ENCODE results near the gene WRNIP1. TPM values are rescaled to one million over a fixed set of nuclear protein-coding genes. Genes with fewer than 3 reads are reported as not detected.

The WRNIP1 gene
- total and polyA plus RNA-seq, 9 of the 15 experiments (the other 6 are each of a cell fraction or from before 2014, with no cell fraction given), result 13.2 to 63.6 (median 48.6) TPM

DNA sequence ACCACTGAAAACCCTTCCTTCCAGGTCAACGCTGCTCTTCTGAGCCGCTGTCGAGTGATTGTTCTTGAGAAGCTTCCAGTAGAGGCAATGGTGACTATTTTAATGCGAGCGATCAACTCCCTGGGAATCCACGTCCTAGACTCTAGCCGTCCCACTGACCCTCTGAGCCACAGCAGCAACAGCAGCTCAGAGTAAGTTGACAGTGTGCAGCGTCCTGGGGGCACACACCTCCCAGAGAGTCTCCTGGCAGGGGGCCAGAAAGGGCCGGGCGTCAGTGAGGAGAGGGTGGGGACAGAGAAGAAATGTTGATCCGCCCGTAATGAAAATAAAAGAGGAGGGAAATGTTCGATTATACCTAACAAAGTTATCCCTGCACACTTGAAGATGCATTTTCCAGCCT, 5.0 kb downstream of the WRNIP1 start (continued):
- TF ChIP-seq, protein P1, sequence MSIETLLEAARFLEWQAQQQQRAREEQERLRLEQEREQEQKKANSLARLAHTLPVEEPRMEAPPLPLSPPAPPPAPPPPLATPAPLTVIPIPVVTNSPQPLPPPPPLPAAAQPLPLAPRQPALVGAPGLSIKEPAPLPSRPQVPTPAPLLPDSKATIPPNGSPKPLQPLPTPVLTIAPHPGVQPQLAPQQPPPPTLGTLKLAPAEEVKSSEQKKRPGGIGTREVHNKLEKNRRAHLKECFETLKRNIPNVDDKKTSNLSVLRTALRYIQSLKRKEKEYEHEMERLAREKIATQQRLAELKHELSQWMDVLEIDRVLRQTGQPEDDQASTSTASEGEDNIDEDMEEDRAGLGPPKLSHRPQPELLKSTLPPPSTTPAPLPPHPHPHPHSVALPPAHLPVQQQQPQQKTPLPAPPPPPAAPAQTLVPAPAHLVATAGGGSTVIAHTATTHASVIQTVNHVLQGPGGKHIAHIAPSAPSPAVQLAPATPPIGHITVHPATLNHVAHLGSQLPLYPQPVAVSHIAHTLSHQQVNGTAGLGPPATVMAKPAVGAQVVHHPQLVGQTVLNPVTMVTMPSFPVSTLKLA (conservative IDR thresholded peaks at IDR 0.05), result peak in 1 of 2 experiments; percentile 63; a peak in 2 of 4 replicates
- TF ChIP-seq, protein P2, sequence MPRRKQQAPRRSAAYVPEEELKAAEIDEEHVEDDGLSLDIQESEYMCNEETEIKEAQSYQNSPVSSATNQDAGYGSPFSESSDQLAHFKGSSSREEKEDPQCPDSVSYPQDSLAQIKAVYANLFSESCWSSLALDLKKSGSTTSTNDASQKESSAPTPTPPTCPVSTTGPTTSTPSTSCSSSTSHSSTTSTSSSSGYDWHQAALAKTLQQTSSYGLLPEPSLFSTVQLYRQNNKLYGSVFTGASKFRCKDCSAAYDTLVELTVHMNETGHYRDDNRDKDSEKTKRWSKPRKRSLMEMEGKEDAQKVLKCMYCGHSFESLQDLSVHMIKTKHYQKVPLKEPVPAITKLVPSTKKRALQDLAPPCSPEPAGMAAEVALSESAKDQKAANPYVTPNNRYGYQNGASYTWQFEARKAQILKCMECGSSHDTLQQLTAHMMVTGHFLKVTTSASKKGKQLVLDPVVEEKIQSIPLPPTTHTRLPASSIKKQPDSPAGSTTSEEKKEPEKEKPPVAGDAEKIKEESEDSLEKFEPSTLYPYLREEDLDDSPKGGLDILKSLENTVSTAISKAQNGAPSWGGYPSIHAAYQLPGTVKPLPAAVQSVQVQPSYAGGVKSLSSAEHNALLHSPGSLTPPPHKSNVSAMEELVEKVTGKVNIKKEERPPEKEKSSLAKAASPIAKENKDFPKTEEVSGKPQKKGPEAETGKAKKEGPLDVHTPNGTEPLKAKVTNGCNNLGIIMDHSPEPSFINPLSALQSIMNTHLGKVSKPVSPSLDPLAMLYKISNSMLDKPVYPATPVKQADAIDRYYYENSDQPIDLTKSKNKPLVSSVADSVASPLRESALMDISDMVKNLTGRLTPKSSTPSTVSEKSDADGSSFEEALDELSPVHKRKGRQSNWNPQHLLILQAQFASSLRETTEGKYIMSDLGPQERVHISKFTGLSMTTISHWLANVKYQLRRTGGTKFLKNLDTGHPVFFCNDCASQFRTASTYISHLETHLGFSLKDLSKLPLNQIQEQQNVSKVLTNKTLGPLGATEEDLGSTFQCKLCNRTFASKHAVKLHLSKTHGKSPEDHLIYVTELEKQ (CRISPR knock-in tag; IDR thresholded peaks at IDR 0.05), result no peak
- TF ChIP-seq SLC30A9 (CRISPR knock-in tag; IDR thresholded peaks at IDR 0.05) (no peak), TGIF2 (CRISPR knock-in tag; IDR thresholded peaks at IDR 0.05) (no peak), NFRKB (IDR thresholded peaks at IDR 0.05; ENCODE audit: low read depth) (no peak), ZNF184 (CRISPR knock-in tag; IDR thresholded peaks at IDR 0.05) (no peak), ETS2 (tag; IDR thresholded peaks at IDR 0.05; ENCODE audit: borderline replicate concordance, poor library complexity, severe bottlenecking) (no peak), PURB (CRISPR knock-in tag; IDR thresholded peaks at IDR 0.05; ENCODE audit: low read depth) (no peak), CBX2 (IDR thresholded peaks at IDR 0.05; ENCODE audit: insufficient read depth, low read length, poor library complexity, severe bottlenecking) (no peak), NUFIP1 (IDR thresholded peaks at IDR 0.05; ENCODE audit: partially characterized antibody) (no peak), NR4A1 (CRISPR knock-in tag; IDR thresholded peaks at IDR 0.05) (no peak), NR4A1 (tag; IDR thresholded peaks at IDR 0.05) (no peak)
- TF ChIP-seq, protein P3, sequence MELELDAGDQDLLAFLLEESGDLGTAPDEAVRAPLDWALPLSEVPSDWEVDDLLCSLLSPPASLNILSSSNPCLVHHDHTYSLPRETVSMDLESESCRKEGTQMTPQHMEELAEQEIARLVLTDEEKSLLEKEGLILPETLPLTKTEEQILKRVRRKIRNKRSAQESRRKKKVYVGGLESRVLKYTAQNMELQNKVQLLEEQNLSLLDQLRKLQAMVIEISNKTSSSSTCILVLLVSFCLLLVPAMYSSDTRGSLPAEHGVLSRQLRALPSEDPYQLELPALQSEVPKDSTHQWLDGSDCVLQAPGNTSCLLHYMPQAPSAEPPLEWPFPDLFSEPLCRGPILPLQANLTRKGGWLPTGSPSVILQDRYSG (tag; conservative IDR thresholded peaks at IDR 0.05; ENCODE audit: low read depth), result no peak
- TF ChIP-seq, protein P4, sequence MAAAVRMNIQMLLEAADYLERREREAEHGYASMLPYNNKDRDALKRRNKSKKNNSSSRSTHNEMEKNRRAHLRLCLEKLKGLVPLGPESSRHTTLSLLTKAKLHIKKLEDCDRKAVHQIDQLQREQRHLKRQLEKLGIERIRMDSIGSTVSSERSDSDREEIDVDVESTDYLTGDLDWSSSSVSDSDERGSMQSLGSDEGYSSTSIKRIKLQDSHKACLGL (CRISPR knock-in tag; IDR thresholded peaks at IDR 0.05; ENCODE audit: borderline replicate concordance, poor library complexity, severe bottlenecking), result no peak
- TF ChIP-seq, protein P5, sequence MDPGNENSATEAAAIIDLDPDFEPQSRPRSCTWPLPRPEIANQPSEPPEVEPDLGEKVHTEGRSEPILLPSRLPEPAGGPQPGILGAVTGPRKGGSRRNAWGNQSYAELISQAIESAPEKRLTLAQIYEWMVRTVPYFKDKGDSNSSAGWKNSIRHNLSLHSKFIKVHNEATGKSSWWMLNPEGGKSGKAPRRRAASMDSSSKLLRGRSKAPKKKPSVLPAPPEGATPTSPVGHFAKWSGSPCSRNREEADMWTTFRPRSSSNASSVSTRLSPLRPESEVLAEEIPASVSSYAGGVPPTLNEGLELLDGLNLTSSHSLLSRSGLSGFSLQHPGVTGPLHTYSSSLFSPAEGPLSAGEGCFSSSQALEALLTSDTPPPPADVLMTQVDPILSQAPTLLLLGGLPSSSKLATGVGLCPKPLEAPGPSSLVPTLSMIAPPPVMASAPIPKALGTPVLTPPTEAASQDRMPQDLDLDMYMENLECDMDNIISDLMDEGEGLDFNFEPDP (CRISPR knock-in tag; IDR thresholded peaks at IDR 0.05), result no peak
- TF ChIP-seq, protein P6, sequence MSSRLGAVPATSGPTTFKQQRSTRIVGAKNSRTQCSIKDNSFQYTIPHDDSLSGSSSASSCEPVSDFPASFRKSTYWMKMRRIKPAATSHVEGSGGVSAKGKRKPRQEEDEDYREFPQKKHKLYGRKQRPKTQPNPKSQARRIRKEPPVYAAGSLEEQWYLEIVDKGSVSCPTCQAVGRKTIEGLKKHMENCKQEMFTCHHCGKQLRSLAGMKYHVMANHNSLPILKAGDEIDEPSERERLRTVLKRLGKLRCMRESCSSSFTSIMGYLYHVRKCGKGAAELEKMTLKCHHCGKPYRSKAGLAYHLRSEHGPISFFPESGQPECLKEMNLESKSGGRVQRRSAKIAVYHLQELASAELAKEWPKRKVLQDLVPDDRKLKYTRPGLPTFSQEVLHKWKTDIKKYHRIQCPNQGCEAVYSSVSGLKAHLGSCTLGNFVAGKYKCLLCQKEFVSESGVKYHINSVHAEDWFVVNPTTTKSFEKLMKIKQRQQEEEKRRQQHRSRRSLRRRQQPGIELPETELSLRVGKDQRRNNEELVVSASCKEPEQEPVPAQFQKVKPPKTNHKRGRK (tag; IDR thresholded peaks at IDR 0.05), result no peak
- TF ChIP-seq, protein P7, sequence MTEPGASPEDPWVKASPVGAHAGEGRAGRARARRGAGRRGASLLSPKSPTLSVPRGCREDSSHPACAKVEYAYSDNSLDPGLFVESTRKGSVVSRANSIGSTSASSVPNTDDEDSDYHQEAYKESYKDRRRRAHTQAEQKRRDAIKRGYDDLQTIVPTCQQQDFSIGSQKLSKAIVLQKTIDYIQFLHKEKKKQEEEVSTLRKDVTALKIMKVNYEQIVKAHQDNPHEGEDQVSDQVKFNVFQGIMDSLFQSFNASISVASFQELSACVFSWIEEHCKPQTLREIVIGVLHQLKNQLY (CRISPR knock-in tag; conservative IDR thresholded peaks at IDR 0.05), result 0 out of 4 replicates have a peak, but pooled peaks of 1 of the 2 experiments have one; percentile 27
